HL-60/S4 treated with phorbol 12-myristate 13-acetate at 8.2 ng/mL for 4 days and 3 days (cell line): Measurements from ENCODE around the gene APBB2.
"Not testable (repeated sequence)": the region's sequence is repeated elsewhere in the genome, so short reads cannot be mapped to it uniquely, and the experiment has no call there.

ENCODE experiments used
- in situ Hi-C: fragments of 300-500 bp; cut with MboI; formaldehyde crosslinking; loops from 2 replicates; pipeline ENCODE4 v1.15.0; 2022; ENCODE audit warnings: low sequenced_read_pairs

The APBB2 gene

DNA sequence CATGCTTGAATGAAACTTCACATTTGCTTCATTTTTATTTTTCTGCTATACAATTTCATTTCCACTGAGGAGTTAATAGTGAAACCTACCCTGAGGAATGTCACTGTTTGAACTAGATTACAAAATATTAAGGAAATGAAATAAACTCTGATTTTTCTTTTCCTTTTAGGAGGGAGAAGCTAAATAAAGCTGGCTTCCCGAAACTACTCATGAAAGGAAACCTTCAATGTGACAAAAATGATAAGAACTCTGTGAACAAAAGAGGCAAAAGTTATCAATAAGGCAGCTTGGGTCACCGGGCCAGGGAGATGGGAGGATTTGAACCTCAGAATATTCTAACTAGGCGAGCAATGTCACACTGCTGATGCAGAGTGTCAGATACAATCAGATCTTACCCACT is 185.2 kb downstream of the APBB2 start:
- in situ Hi-C loops, result no loop called here

DNA sequence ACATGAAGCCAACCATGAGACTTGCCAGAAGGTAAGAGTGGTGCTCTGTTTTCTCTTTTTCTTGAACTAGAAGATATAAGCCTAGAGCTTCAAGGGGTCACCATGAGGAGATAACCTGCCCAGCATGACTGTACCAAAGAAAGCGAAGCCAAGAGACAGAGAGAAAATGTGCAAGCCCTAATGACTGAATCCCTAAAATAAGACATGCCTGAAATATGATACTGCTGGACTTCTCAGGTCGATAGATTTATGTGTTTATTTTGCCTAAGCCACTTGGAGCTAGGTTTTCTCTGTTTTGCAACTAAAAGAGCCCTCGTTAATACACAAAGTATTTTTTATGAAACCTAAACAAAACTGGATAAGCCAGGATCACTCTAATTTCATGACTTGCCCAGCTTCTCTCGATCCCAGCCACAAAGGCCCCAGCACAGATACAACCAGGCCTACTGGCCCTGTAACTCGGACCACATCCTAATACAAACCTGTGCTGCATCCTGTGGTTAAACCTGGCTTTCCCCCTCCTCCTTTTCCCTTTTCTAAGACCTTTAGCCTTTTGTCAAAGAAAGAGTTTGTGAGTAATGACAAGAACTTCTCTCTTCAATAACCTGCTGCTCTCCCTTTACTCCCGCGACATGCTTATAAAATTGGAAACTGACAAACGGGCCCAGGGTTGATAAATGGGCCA is 185.8 kb downstream of the APBB2 start:
- in situ Hi-C loops, result no loop called here

DNA sequence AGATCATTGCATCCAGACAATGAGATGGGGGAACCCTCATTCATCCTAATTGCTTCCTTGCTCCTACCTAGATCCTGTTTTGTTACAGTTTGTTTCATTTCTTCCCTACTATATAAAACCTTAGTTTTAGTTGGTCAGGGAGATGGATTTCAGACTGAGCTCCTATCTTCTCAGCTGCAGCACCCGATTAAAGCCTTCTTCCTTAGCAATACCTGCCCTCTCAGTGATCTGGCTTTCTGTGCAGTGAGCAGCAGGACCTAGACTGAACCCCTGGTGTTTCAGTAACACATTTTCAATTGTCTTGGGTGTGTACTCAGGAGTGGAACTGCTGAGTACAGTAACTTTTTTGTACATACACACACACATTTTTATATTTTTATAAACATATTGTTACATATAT is 187.4 kb downstream of the APBB2 start:
- in situ Hi-C loops, result no loop called here

DNA sequence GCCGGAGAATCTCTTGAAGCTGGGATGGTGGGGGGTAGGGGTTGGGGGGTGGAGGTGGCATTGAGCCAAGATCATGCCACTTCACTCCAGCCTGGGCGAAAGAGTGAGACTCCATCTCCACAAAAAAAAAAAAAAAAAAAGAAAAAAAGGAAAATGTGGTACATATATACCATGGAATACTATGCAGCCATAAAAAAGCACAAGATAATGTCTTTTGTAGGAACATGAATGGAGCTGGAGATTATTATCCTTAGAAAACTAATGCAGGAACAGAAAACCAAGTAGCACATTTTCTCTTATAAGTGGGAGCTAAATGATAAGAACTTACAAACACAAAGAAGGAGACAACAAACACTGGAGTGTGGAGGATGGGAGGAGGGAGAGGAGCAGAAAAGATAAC is 188.5 kb downstream of the APBB2 start:
- in situ Hi-C loops, result no loop called here

DNA sequence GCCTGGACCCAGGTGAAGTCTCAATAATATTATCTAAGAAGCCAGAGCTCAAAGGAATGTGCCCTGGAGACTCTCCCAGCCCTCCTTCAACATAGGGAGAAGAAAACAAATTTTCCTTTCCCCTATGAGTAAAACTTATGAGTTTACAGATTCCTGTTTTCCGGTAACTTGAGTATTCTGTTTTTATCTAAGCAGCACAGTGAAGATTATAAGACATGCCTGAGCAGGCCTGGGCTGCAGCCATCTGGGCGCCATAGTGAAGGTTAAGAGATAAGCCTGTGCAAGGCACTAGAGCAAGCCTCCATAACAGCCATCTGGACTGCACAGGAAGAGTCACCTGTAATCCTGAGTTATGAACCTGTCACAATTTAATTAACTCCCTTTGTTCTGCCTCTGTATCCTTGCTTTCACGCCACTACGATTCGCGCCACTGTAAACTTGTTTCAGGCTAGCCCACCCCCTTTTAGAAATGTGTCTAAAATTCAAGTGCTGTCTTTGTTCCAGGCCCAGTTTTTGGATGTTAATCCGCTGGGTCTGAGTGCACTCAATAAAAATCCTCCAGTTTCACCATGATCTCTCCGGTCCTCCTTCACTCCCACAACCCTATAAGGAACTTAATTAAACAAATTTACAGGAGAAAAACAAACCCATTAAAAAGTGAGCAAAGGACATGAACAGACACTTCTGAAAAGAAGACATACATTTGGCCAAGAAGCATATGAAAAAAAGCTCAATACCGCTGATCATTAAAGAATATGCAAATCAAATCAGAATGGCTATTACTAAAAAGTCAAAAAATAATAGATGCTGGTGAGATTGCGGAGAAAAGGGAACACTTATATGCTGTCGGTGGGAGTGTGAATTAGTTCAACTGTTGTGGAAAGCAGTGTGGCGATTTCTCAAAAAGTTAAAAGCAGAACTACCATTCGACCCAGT is 189.5 kb downstream of the APBB2 start:
- in situ Hi-C loops, result no loop called here

DNA sequence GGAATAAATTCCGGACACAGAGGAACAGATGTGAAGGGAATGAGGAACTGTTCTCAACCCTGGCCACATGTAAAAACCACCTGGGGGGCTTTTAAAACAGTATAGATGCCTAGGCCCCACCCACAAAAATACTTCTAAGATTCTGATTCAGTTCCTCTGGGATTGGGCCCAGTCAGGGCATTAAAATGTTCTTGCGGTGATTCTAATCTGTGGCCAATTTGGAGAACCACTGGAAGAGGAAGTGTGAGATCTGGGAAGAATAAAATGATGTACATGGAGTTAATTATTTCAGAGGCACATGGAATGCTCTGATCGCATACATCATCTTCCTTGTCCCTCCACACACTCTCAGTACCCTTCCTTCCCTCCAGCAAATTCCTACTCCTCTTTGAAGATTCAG is 192.2 kb downstream of the APBB2 start:
- in situ Hi-C loops, result no loop called here

DNA sequence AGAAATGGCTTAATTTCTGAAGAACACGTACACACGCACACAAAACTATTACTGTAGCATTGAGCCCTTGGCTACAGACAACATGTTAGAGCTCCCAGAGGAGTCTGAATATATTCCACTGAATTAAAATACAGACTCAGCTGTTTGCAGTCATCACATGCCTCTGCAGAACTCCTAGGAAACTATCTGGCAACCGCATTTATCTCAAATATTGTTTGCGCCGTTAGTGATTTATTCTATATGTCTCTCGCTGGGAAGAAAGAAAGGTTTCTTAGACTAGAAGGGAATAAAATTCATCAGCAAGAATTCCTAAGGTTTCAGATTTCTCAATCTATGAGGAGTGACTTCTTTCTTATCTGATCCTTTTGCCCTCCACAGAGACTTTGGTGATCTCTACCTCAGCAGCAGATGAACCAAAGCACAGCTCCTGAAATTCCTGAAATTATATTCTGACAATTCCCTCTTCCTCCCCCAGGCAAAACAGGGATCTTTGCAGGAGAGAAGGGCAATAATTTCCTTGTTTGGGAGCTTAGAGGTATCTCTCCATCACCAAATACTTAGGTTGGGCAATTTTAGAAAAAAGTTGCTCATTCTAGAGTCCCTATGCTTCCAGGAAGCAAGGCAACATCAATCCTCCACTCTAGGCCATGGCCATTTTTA is 199.2 kb downstream of the APBB2 start:
- in situ Hi-C loops, result no loop called here

DNA sequence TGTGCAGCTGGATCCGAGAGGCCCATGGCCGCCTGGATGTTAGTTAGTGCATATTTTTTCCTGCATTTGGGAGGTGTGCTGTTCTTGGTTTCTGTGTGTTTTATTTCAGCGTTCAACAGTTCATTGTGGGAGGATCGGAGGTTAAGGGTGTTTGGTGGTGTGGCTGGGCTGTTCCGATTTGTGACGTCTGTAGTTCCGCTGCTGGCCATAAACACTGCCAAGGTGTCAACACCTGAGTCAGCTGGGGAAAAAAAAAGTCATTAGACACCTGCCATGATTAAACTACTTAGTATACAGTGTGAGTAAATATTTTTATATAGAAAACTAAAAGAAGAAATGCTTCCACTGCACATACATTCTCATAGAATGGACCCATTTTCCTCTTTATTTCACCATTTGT is 200.2 kb downstream of the APBB2 start:
- in situ Hi-C loops, result no loop called here

DNA sequence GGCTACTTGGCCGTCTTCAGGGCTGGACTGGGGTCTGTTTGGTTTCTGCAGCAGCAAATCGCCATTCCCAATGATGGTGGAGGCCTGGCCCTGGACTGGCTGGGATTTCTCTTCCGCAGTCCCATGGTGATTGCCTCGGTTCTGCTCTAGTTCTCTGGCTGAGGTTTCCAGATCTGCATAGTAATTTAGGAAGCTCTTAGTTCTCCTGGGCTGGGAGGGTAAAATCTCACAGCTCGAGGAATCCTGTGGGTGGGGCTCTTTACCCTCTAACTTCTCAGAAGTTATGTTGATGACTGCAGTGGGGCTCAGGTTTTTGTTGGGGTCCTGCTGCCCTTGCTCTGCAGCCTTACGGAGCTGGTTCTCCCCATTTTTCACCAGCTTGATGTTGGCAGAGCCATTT is 200.6 kb downstream of the APBB2 start:
- in situ Hi-C loops, result no loop called here

DNA sequence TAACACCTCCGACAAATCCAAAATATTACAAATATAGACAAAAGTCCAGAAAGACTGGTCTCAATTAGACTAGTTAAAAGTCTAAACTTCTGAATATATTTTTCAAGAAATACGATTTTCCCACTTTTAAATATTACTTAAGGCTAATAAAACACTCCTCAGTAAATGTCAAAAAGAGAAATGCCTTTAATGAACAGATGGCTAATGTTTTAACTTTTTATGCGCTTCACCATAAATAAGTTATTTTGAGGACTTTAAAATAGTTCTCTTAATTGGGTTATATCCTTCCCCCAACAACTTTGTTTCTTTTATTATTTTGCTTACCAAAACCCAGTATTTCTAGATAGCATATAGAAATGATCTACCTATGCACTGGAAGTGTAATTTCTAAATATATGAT is 201.4 kb downstream of the APBB2 start:
- in situ Hi-C loops, result no loop called here

DNA sequence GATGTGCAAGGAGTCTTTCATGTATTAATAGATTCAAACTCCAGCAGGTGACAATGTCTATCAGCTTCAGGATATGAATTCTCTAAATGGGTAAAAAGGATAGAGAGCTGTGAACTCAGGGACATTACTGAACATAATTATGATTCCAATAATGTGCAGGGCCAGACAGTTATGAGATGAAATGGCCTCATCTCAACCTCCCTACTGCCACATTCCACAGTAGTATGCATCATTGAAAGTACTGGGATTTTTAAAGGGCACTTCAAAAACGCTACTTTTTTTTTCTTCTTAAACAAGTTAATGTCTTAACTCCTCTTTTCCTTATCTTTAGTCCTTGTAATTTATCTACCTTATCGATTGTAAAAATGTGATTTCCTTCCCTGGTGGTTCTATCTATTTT is 202.0 kb downstream of the APBB2 start:
- in situ Hi-C loops, result no loop called here

DNA sequence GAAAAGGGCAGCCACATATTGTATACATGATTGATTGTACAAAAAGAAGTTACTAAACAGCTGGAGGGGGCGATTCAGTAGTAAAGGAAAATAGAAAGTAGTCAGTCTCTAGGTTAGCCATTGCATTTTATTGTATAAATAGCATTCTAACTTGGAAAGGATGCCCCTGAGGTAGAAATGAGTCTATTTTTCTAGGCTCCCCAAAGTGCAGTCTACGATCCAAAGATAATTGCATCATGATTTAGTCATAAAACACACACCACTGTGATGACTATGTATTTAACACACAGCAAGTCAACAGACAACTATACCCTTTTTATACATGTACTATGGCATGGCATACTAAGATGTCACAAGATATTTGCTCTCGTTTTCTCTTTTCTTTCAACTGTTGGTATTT is 204.9 kb downstream of the APBB2 start:
- in situ Hi-C loops, result no loop called here

DNA sequence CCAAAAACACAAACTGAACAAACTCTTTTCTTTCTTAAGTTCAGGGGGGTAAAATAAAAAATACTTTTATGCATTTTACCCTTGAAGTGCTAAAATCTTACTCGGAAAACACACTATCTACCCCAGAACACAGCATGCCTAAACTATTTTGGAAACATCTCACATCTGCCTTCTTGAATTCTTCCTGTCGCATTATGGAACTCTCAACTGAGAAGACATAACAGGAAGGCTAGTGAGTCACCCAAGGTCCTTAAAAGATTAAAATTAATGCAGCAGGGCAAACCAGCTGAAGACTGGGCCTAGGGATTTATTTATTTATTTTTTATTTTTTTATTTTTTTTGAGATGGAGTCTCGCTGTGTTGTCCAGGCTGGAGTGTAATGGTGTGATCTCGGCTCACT is 208.2 kb downstream of the APBB2 start:
- in situ Hi-C loops, result no loop called here

DNA sequence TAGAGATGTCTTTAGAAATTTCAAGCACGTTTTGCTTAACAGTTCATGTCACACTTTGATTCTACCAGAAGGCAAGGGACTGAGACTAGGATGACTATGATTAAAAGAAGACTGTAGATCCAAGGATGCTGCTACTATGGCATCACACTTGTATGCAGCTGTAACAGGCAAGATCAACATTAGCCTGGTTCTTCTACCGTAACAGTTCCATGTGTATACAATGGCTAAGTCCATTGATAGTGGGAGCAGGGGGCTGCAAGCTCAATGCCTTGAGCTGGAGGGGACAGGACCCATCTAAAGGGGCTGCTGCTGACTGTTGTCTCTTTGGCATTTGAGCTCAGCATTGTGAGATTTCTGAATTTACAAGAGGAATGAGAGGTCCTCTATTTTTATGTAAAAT is 212.0 kb downstream of the APBB2 start:
- in situ Hi-C loops, result no loop called here

DNA sequence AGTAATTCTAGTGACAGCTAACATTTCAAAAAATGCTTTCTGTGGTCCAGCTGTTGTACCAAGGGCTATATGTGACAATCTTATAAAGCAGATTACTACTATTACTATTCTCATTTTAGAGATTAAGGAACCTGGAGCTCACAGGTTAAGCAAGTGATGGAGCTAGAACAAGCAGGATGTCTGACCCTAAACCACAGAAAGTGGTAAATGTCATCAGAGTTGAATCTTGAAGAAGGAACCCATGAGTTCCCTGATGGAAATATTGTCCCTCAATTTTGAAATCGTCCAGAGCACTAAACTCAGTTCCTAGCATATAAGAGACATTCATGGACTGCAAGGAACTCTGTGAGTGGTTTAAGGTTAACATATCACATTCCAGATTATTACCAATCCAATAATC is 214.0 kb downstream of the APBB2 start:
- in situ Hi-C loops, result no loop called here

DNA sequence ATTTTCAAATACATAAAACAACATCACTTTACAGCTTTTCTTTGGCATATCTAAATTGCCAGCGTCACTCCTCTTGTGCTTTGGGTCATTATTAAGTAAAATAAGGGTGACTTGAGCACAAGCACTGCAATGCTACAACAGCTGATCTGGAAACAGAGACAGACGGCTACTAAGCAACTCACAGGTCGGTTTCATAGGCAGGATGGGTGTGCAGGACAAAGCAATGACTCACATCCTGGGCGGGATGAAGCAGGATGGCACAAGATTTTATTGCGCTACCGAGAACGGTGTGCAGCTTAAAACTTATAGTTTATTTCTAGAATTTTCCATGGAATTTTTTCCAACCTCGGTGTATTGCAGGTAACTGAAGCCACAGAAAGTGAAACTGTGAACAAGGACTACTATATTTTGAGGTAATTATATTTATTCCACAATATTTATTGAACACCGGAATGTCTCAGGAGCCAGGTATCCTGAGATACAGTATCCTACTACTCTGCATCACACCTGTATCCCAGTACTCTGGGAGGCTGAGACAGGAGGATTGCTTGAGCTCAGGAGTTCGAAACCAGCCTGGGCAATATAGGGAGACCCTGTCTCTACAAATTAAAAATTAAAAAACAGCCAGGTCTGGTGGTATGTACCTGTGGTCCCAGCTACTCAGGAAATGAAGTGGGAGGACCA is 215.5 kb downstream of the APBB2 start:
- in situ Hi-C loops, result no loop called here

DNA sequence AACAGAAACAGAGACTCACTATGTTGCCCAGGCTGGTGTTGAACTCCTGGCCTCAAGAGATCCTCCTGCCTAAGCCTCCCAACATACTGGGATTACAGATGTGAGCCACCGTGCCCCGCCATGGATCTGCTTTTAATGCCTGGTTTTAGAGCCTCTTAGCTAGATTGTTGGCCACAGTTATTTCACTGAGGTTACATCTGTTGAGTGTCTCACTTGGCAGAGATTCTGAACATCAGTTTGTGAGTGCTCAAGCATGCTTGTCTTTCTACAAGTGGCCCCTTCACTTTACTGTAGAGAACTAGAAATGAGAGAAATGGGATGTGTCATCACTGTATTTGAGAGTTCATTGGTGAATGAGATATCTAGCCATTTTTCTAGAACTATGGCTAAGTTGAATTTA is 218.5 kb downstream of the APBB2 start:
- in situ Hi-C loops, result no loop called here

DNA sequence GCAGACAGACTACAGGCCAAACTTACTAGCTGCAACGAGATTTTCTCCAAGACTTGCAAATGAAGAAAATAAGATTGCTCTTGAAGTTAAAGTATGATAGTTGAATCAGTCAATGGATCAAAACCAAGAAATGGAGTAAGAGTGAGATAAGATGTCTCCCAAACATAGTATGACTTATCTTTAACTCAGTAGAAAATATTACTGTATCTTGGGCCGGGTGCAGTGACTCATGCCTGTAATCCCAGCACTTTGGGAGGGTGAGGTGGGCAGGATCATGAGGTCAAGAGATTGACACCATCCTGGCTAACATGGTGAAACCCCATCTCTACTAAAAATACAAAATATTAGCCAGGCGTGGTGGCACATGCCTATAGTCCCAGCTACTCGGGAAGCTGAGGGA is 220.0 kb downstream of the APBB2 start:
- in situ Hi-C loops, result not testable (repeated sequence)

DNA sequence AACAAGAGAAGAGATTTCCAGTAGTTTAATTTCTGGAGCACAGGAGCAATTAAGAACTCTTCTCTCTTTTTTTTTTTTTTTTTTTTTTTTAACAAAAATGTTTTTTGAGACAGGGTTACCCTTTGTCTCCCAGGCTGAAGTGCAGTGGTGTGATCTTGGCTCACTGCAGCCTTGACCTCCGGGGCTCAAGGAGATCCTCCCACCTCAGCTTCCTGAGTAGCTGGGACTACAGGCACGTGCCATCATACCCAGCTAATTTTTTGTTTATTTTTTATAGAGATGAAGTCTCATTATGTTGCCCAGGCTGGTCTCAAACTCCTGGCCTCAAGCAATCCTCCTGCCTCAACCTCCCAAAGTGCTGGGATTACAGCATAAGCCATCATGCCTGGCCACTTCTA is 221.0 kb downstream of the APBB2 start:
- in situ Hi-C loops, result not testable (repeated sequence)

DNA sequence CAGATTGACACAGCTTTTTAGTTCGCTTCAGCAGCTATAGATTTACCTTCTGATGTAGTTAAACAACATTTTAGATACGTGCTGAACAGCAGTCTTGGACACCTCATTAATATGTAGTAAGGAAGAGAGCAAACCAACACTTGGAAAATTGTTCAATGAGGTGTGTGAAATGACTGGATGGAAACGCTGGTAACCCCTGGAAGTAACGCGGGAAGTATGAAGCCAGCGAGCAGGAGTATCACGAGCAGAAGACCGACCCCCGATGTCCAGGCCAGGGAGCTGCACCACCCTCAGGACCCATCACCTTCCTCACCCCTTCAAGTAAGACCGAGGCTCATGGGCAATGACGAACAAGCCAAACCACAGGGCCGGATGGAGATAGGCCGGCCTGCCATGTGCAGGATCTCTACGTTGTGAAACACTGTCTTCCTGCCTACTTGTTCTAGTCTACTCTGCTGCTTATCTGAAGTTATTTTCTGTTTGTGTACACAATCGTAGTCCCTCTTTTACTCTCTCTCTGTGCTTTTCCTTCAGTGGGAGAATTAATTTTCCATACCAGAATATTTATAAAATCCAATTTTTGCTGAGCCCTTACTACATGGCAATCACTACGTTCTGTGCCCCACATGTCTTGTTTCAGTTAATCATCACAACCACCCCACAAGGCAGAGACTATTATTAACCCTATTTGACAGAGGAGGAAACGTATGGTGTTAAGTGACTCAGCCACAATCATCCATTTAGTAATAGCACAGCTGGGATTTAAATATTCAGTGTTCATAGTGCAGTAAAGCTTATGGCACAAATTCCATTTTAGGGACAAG is 221.7 kb downstream of the APBB2 start:
- in situ Hi-C loops, result no loop called here
